GM12873 (cell line): ENCODE measurements around the gene BNC2.

ENCODE experiments used
- CTCF ChIP-seq: IDR thresholded peaks from 2 replicates; pipeline ENCODE4 v1.5.1; 2012; ENCODE audit warnings: low read depth, mild to moderate bottlenecking, moderate library complexity, low read length, control low read depth; ENCODE audit not compliant: insufficient read depth; ENCODE audit errors: missing control alignments

BNC2 gene

GRCh38 chr9:16726029-16726428 is 144.4 kb downstream of the BNC2 start:
- TF ChIP-seq CTCF, result no peak

GRCh38 chr9:16725066-16725465 is 145.4 kb downstream of the BNC2 start:
- no peak for TF ChIP-seq CTCF

- no peak for TF ChIP-seq CTCF
These were observed 148.5 kb downstream of the BNC2 start for GRCh38 chr9:16721972-16722371.

GRCh38 chr9:16720386-16720785 is 150.1 kb downstream of the BNC2 start:
- TF ChIP-seq CTCF, result no peak

GRCh38 chr9:16719921-16720320 is 150.5 kb downstream of the BNC2 start:
- no peak for TF ChIP-seq CTCF

GRCh38 chr9:16718952-16719351 is 151.5 kb downstream of the BNC2 start:
- no peak for TF ChIP-seq CTCF

- TF ChIP-seq CTCF, result no peak
These were observed 152.2 kb downstream of the BNC2 start for GRCh38 chr9:16718296-16718695.
